Muscle layer of duodenum (tissue), 2 donors: Measurements from ENCODE around the gene ESPNL.

Experiments
- H3K27ac ChIP-seq: one replicate; pipeline ENCODE4 v1.7.0; 2013; ENCODE audit warnings: mild to moderate bottlenecking, low read length
- H3K27me3 ChIP-seq: one replicate; pipeline ENCODE4 v1.7.0; 2013; ENCODE audit warnings: low read depth, mild to moderate bottlenecking, control low read depth, low read length
- H3K36me3 ChIP-seq, 2 donors: one replicate each; pipeline ENCODE4 v1.7.0; 2013; ENCODE audit warnings: low read length in 2 of 2, control low read depth in 1 of 2, mild to moderate bottlenecking in 1 of 2; ENCODE audit not compliant: insufficient read depth in 2 of 2, control insufficient read depth in 1 of 2
- H3K4me1 ChIP-seq, 2 donors: one replicate each; pipeline ENCODE4 v1.7.0; 2013; ENCODE audit warnings: low read length in 2 of 2, mild to moderate bottlenecking in 2 of 2, control low read depth in 1 of 2, moderate library complexity in 1 of 2; ENCODE audit not compliant: insufficient read depth in 2 of 2, control insufficient read depth in 1 of 2
- H3K4me3 ChIP-seq, 2 donors: one replicate each; pipeline ENCODE4 v1.7.0; 2013; ENCODE audit warnings: low read length in 2 of 2, low read depth in 1 of 2, mild to moderate bottlenecking in 1 of 2
- H3K9me3 ChIP-seq, 2 donors: one replicate each; pipeline ENCODE4 v1.7.0; 2013; ENCODE audit warnings: low read length in 2 of 2, control low read depth in 1 of 2, mild to moderate bottlenecking in 1 of 2; ENCODE audit not compliant: control insufficient read depth in 1 of 2
- donor health status: healthy.

ESPNL gene

GRCh38 chr2:238176613-238177012 is 76.5 kb downstream of the ESPNL start:
- Histone ChIP-seq H3K9me3 (no peaks in the 10 kb centered on the region), H3K36me3 (peaks cover 75 to 82% of the 10 kb centered on the region in 2 donors), H3K4me3 (no peak overlapping the region), H3K27ac (no peak overlapping the region), H3K27me3 (no peaks in the 10 kb centered on the region), H3K4me1 (no peaks in the 10 kb centered on the region)

GRCh38 chr2:238180554-238180953 is 80.4 kb downstream of the ESPNL start:
- H3K4me3 ChIP-seq: no peak overlapping the region
- H3K27ac ChIP-seq: no peak overlapping the region
- H3K9me3 ChIP-seq: no peaks in the 10 kb centered on the region
- no peaks in the 10 kb centered on the region for H3K27me3 ChIP-seq
- peaks cover 78 to 85% of the 10 kb centered on the region in 2 donors for H3K36me3 ChIP-seq
- H3K4me1 ChIP-seq: no peaks in the 10 kb centered on the region

- Histone ChIP-seq H3K4me3 (no peak overlapping the region), H3K9me3 (no peaks in the 10 kb centered on the region), H3K36me3 (peaks cover 88 to 96% of the 10 kb centered on the region in 2 donors), H3K4me1 (no peaks in the 10 kb centered on the region), H3K27ac (no peak overlapping the region), H3K27me3 (no peaks in the 10 kb centered on the region)
These were observed 82.2 kb downstream of the ESPNL start for GRCh38 chr2:238182362-238182761.
